GM18909 (cell line): ENCODE results near the gene MRPS15.
"Not testable (repeated sequence)": the region's sequence is repeated elsewhere in the genome, so short reads cannot be mapped to it uniquely, and the experiment has no call there.

Experiments used
- ATAC-seq: cut with Tn5 transposase; IDR thresholded peaks from one replicate; pipeline ENCODE4 v1.9.1; 2021; ENCODE audit warnings: mild to moderate bottlenecking; ENCODE audit not compliant: unreplicated experiment, poor library complexity

The MRPS15 gene

GRCh38 chr1:36486093-36486438 lies 21.9 kb upstream of the MRPS15 start:
- no peak for ATAC-seq

- no peak for ATAC-seq
These were observed 19.9 kb upstream of the MRPS15 start for GRCh38 chr1:36484099-36484498.

GRCh38 chr1:36482724-36483388 lies 18.7 kb upstream of the MRPS15 start, which contains the start of gene CSF3R:
TSS of gene CSF3R (minus strand) at chr1:36482913. CDS start at chr1:36479496, 3,417 bp downstream.
- no peak for ATAC-seq

- ATAC-seq = no peak
These were observed 17.9 kb upstream of the MRPS15 start for GRCh38 chr1:36481771-36482723.

GRCh38 chr1:36481091-36481490 lies 16.9 kb upstream of the MRPS15 start:
- ATAC-seq = no peak

GRCh38 chr1:36480161-36480560 lies 16.0 kb upstream of the MRPS15 start:
- ATAC-seq = no peak

GRCh38 chr1:36479505-36480051 lies 15.4 kb upstream of the MRPS15 start:
- ATAC-seq = no peak

- ATAC-seq = not testable (repeated sequence)
These were observed 13.4 kb upstream of the MRPS15 start for GRCh38 chr1:36477615-36478014.

- ATAC-seq = no peak
These were observed 12.8 kb upstream of the MRPS15 start for GRCh38 chr1:36476945-36477344.

- no peak for ATAC-seq
These were observed 11.9 kb upstream of the MRPS15 start for GRCh38 chr1:36475910-36476604.

GRCh38 chr1:36475341-36475740 lies 11.2 kb upstream of the MRPS15 start:
- no peak for ATAC-seq

- ATAC-seq = no peak
These were observed 8.5 kb upstream of the MRPS15 start for GRCh38 chr1:36472656-36473055.

- no peak for ATAC-seq
These were observed 7.9 kb upstream of the MRPS15 start for GRCh38 chr1:36471830-36472641.

- no peak for ATAC-seq
These were observed 5.0 kb upstream of the MRPS15 start for GRCh38 chr1:36469163-36469562.

- ATAC-seq = no peak
These were observed 3.7 kb upstream of the MRPS15 start for GRCh38 chr1:36467700-36468455.

GRCh38 chr1:36467027-36467410 lies 2.8 kb upstream of the MRPS15 start:
- no peak for ATAC-seq

- no peak for ATAC-seq
These were observed 2.3 kb upstream of the MRPS15 start for GRCh38 chr1:36466370-36467026.

GRCh38 chr1:36465731-36466369 lies 1.7 kb upstream of the MRPS15 start:
- no peak for ATAC-seq
